Body of pancreas (tissue), 4 donors: ENCODE measurements around the gene SLC5A8. TPM values are rescaled to one million over a fixed set of nuclear protein-coding genes. Genes with fewer than 3 reads are reported as not detected.

Experiments used
- ATAC-seq: fragments of 150-250 bp; one replicate; pipeline ENCODE4 v1.9.1; 2016
- DNase-seq, 4 donors: peaks; one replicate each; pipeline ENCODE4 v3.0.0-alpha.2; 2019
- H3K27ac ChIP-seq, 4 donors: fragments of 200-600 bp; sonication (generic); 1 replicate in 3 of 4; 2 replicates in 1 of 4; pipeline versions ENCODE4 v1.5.1 to v1.6.1; 2016 to 2019; ENCODE audit warnings: mild to moderate bottlenecking in 1 of 4, mixed read lengths in 1 of 4, moderate library complexity in 1 of 4
- H3K27me3 ChIP-seq, 2 donors: fragments of 200-600 bp; sonication (generic); one replicate each; pipeline ENCODE4 v1.6.0; 2016; ENCODE audit warnings: mild to moderate bottlenecking in 1 of 2
- H3K36me3 ChIP-seq, 2 donors: fragments of 200-600 bp; sonication (generic); replicated peaks in 1 of 2; 2 replicates each; pipeline ENCODE4 v1.5.1; 2016; ENCODE audit warnings: low read depth in 2 of 2; ENCODE audit not compliant: insufficient read depth in 1 of 2
- H3K4me1 ChIP-seq: fragments of 200-600 bp; sonication (generic); one replicate; pipeline ENCODE4 v1.6.0; 2016
- H3K4me3 ChIP-seq, 2 donors: fragments of 200-600 bp; sonication (generic); 1 replicate in 1 of 2; 2 replicates in 1 of 2; pipeline ENCODE4 v1.5.1; 2016 to 2019
- H3K9me3 ChIP-seq, 3 donors: fragments of 200-600 bp; sonication (generic); 1 replicate in 2 of 3; 2 replicates in 1 of 3; pipeline ENCODE4 v1.5.1; 2016
- POLR2A ChIP-seq, 3 donors: fragments of 450-650 bp; IDR thresholded peaks; one replicate each; pipeline ENCODE4 v1.6.1; 2016; ENCODE audit warnings: antibody characterized with exemption in 3 of 3, mild to moderate bottlenecking in 2 of 3
- WGBS, 2 donors: methylation state at CpG; one replicate each; pipeline ENCODE4 v1.1.5; 2017; 5-methylcytosine and 5-hydroxymethylcytosine counted together
- intact Hi-C: fragments of 100-400 bp; cut with DNase I; formaldehyde crosslinking; loops from one replicate; pipeline ENCODE4 v1.15.1; 2023
- total RNA-seq, 2 donors: library from RNA; depleted of rRNA; stranded (reverse); fragments of >200 nt; gene quantifications; one replicate each; pipeline ENCODE4 v1.1.0, GENCODE V29; 2016
- TF ChIP-seq, protein P1 (sequence below), 7 experiments: fragments of 450-650 bp in 4 of 7; fragments of 200-600 bp in 3 of 7; sonication (generic) in 3 of 7; IDR thresholded peaks; one replicate each; pipeline ENCODE4 v1.5.1; 2016 to 2019; ENCODE audit warnings: antibody characterized with exemption in 7 of 7

Gene SLC5A8
- total RNA-seq, 2 donors from 2014 or later: not detected

DNA sequence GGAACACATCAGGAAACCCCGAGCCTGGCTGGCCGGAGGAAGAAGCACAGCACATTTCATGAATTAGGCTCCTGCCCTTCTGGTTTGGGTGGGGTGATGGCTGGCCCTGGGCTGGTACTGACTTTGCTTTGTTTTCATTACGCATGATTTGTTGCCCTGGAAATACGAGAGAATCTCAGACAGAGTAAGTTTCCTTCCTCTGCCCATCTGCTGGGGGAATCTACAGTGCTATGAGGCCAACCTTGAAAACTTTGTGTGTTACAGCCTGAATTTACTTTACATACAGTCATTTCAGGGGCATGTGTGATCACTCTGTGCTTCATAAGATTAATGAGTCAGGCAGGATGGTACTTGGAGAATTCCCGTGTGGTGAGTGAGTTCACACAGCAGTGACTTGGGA is 20.5 kb upstream of the SLC5A8 start:
- ATAC-seq (no peak), DNase-seq (no peak)
- intact Hi-C loops: no loop called here

DNA sequence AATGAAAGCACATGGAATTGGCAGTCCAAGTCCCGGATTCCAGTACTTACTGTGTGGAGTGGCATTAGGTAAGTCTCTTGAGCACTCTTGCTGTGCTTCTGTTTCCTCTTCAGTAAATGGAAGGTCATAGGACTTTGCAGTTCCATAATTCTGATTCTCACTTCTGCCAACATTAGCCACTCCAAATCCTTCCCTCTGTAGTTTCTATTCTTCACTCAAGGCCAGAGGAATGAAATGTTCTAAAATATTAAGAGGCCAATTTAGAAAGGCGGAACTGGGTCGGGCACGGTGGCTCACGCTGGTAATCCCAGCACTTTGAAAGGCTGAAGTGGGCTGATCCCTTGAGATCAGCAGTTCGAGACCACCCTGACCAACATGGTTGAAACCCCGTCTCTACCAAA is 19.8 kb upstream of the SLC5A8 start:
- H3K9me3 ChIP-seq: no peaks in the 10 kb centered on the region
- ATAC-seq (no peak), DNase-seq (no peak)
- WGBS, 2 donors: 66 to 75% methylated on average over 7 of the region's 7 CpGs
- H3K36me3 ChIP-seq: no peaks in the 10 kb centered on the region
- intact Hi-C loops: no loop called here
- TF ChIP-seq, protein P1, sequence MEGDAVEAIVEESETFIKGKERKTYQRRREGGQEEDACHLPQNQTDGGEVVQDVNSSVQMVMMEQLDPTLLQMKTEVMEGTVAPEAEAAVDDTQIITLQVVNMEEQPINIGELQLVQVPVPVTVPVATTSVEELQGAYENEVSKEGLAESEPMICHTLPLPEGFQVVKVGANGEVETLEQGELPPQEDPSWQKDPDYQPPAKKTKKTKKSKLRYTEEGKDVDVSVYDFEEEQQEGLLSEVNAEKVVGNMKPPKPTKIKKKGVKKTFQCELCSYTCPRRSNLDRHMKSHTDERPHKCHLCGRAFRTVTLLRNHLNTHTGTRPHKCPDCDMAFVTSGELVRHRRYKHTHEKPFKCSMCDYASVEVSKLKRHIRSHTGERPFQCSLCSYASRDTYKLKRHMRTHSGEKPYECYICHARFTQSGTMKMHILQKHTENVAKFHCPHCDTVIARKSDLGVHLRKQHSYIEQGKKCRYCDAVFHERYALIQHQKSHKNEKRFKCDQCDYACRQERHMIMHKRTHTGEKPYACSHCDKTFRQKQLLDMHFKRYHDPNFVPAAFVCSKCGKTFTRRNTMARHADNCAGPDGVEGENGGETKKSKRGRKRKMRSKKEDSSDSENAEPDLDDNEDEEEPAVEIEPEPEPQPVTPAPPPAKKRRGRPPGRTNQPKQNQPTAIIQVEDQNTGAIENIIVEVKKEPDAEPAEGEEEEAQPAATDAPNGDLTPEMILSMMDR (IDR thresholded peaks at IDR 0.05): no peak
- TF ChIP-seq POLR2A (IDR thresholded peaks at IDR 0.05): no peak
- H3K27me3 ChIP-seq: no peaks in the 10 kb centered on the region
- no peak overlapping the region for H3K27ac ChIP-seq
- H3K4me1 ChIP-seq: no peaks in the 10 kb centered on the region
- H3K4me3 ChIP-seq: no peak overlapping the region

More for the DNA sequence above, 20.5 kb upstream of the SLC5A8 start:
- Histone ChIP-seq H3K27me3 (no peaks in the 10 kb centered on the region), H3K27ac (no peak overlapping the region), H3K4me3 (no peak overlapping the region), H3K4me1 (no peaks in the 10 kb centered on the region), H3K9me3 (no peaks in the 10 kb centered on the region), H3K36me3 (no peaks in the 10 kb centered on the region)
- TF ChIP-seq POLR2A (IDR thresholded peaks at IDR 0.05): no peak
- TF ChIP-seq, protein P1 (IDR thresholded peaks at IDR 0.05): no peak
- 38 to 41% methylated on average over 5 of the region's 5 CpGs for WGBS, 2 donors

DNA sequence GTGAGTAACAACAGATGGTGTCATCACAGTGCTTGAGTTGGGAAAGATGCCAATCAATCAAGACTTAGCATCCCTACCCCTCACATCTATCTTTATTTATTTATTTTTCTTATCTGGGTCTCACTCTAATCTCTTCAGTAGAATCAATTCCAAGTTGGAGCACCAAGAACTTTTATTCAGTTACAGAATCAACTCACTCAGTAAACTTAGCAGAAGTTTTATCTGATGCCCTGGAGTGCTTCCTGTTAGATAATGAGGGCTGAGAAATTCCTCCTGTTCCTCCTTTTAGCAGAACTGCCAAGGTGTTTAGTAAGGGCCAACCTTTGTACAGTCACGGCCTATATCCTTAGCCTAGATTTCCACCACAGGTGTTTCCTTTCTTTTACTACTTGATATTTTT is 11.3 kb upstream of the SLC5A8 start:
- TF ChIP-seq POLR2A (IDR thresholded peaks at IDR 0.05): no peak
- TF ChIP-seq, protein P1 (IDR thresholded peaks at IDR 0.05): no peak
- ATAC-seq (no peak), DNase-seq (no peak)
- 50 to 68% methylated on average over 1 of the region's 1 CpG for WGBS, 2 donors
- H3K4me3 ChIP-seq: no peak overlapping the region
- no peaks in the 10 kb centered on the region for H3K4me1 ChIP-seq
- no peaks in the 10 kb centered on the region for H3K27me3 ChIP-seq
- H3K9me3 ChIP-seq: no peaks in the 10 kb centered on the region
- no peak overlapping the region for H3K27ac ChIP-seq
- H3K36me3 ChIP-seq: no peaks in the 10 kb centered on the region
- intact Hi-C loops: no loop called here

DNA sequence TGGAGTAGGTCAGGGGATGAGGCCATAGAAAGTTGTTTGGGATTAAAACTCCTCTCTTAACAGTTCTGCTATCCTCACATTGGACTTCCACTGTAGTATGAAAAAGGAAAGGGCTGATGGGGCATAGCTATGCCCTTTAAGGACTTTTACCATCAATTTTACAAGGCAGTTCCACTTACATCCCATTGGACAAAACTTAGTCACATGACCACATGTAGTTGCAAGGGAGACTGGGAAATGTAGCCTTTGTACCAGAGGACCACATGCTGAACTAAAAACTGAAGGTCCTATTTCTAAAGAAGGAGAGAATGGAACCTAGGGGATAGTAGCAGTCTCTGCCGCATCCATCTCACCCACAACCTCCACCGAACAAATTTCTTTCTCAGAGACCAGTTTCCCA is 6.8 kb upstream of the SLC5A8 start:
- H3K36me3 ChIP-seq: no peaks in the 10 kb centered on the region
- peaks cover 0 to 4% of the 10 kb centered on the region in 2 donors for H3K27me3 ChIP-seq
- no peak for ATAC-seq
- H3K27ac ChIP-seq: no peak overlapping the region
- no peaks in the 10 kb centered on the region for H3K9me3 ChIP-seq
- WGBS, 2 donors: 80 to 85% methylated on average over 2 of the region's 2 CpGs
- DNase-seq: no peak
- no peaks in the 10 kb centered on the region for H3K4me1 ChIP-seq
- TF ChIP-seq, protein P1 (IDR thresholded peaks at IDR 0.05): no peak
- TF ChIP-seq POLR2A (IDR thresholded peaks at IDR 0.05): no peak
- H3K4me3 ChIP-seq: no peak overlapping the region
- intact Hi-C loops: no loop called here

DNA sequence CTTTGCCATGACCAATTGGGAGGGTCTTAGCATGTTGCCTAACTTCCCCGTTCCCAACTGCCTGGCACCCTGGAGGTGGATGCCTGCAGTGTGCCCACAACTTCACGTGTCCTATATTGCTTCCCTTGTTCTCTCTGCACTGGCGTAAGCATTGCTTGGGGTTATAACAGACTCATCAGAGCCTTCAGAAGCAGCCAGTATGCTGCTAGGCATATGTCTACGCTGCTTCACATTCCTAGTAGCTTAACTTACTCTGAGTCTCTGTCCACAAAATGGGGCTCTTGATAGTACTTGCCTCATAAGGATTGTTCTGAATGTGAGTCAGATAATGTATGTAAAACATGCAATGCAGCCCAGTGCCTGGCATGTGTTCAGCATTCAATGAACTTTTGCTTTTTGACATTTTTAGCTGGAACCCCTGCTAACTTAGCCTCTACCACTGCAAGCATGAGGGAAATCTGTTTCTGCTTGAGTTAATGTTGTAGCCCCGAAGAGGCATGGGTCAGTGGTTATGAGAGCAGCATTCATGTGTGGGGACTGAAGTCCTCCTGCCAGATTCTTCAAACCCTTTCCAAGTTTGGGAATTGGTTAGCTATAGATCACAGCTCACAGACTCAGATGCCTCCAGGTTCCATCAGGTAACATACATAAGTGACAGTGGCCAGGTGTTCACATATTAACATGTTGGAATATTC is 2.8 kb downstream of the SLC5A8 start:
- H3K4me1 ChIP-seq: peaks cover 10% of the 10 kb centered on the region
- DNase-seq: no peak
- H3K9me3 ChIP-seq: no peaks in the 10 kb centered on the region
- WGBS, 2 donors: 63 to 80% methylated on average over 5 of the region's 5 CpGs
- H3K27ac ChIP-seq: no peak overlapping the region
- intact Hi-C loops: no loop called here
- no peak overlapping the region for H3K4me3 ChIP-seq
- TF ChIP-seq POLR2A (IDR thresholded peaks at IDR 0.05): no peak
- TF ChIP-seq, protein P1 (IDR thresholded peaks at IDR 0.05): no peak
- ATAC-seq: no peak
- no peaks in the 10 kb centered on the region for H3K36me3 ChIP-seq
- H3K27me3 ChIP-seq: no peaks in the 10 kb centered on the region
